ENCODE results near the gene RBMS3. TPM values are rescaled to one million over a fixed set of nuclear protein-coding genes. Genes with fewer than 3 reads are reported as not detected.

Gene RBMS3
- total RNA-seq, 4 donors from 2014 or later, result 2.8 to 77.6 (median 13.7) TPM

DNA sequence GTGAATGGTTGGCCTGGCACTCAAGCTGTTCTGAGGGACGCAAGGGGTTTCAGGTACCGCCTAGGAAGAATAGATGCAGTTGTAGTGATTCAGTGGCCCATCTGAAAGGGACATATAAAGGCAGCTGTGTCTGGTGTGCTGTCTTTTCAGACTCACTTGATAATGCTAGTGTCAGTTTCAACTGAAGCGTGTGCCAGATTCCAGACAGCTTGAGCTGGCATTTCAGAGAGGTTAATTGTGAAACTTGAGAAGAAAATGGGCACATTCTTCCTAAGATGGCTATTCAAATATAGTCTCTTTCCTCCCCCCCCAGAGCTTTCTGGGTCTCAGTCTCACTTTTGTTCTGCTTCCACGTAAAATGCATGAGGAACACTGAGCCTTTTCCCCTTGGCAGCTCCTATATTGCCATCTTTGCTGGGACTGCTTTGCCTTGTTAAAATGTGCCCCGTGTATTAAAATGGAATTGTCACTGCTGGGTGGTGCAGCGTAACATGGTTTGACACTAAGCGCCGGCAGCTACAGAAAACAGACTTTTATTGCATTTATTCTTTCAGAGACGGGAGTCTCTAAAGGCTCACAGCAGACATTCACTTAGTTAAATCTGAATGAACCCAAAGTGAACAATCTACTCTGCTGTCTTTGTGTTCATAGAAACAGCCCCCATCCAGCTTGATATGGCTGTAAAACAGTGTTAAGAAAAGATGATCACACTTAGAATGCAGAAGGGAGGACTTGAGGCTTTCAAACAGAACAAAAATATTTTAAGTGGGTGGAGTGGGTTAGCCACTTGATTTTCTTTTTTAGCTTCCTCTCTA lies 478.7 kb downstream of the RBMS3 start:
- Histone ChIP-seq H3K9me3 (no peaks in the 10 kb centered on the region), H3K36me3 (no peaks in the 10 kb centered on the region), H3K4me3 (no peak overlapping the region), H3K27me3 (no peaks in the 10 kb centered on the region), H3K27ac (peak overlapping the region; percentile 2 to 63 (median 42)), H3K4me1 (no peaks in the 10 kb centered on the region)
- no peak for DNase-seq
- TF ChIP-seq, protein P1, sequence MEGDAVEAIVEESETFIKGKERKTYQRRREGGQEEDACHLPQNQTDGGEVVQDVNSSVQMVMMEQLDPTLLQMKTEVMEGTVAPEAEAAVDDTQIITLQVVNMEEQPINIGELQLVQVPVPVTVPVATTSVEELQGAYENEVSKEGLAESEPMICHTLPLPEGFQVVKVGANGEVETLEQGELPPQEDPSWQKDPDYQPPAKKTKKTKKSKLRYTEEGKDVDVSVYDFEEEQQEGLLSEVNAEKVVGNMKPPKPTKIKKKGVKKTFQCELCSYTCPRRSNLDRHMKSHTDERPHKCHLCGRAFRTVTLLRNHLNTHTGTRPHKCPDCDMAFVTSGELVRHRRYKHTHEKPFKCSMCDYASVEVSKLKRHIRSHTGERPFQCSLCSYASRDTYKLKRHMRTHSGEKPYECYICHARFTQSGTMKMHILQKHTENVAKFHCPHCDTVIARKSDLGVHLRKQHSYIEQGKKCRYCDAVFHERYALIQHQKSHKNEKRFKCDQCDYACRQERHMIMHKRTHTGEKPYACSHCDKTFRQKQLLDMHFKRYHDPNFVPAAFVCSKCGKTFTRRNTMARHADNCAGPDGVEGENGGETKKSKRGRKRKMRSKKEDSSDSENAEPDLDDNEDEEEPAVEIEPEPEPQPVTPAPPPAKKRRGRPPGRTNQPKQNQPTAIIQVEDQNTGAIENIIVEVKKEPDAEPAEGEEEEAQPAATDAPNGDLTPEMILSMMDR (IDR thresholded peaks at IDR 0.05), result no peak
- no peak for TF ChIP-seq POLR2A (IDR thresholded peaks at IDR 0.05)

DNA sequence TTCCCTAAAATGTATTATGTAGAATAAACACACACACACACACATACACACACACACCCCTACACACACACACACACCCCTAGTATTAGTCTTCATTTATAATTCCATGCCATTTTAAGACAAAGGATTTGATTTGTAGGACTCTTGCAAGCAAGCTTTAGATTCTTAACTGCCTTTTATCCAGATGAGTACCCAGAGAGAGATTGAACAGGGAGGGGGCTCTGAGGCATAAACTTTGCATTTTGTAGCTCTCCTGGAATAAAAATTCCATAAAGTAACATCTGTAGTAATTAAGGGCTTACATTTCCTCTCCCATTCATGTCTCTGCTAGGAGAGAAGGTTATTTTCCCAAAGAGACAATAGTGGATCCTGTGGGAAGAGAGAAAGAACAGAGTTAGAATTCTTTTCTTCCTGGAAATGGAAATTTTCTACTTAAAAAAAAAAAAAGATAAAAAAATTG lies 479.4 kb downstream of the RBMS3 start:
- Histone ChIP-seq H3K9me3 (no peaks in the 10 kb centered on the region), H3K27ac (peak overlapping the region in 2 of 4 donors; percentile 40 to 63), H3K4me1 (no peaks in the 10 kb centered on the region), H3K27me3 (no peaks in the 10 kb centered on the region), H3K36me3 (no peaks in the 10 kb centered on the region), H3K4me3 (no peak overlapping the region)
- no peak for DNase-seq
- no peak for TF ChIP-seq POLR2A (IDR thresholded peaks at IDR 0.05)
- TF ChIP-seq, protein P1 (IDR thresholded peaks at IDR 0.05), result no peak

DNA sequence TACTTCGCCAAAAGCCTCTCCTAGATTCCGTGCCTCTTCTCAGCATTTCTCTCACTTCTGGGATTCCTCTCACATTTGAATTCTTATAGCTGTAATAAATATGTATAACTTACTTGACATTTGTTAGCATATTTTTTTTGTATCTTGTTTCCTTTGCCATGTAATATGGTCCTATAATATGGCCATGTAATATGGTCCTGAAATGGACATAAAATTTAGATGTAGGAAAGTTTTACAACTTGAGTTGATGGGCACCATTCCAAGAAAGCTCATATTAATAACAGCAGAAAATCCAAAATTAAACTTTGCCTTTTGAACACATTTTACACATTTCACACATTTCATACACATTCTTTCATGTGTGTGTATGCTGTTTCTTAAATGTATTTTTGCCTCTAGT lies 480.6 kb downstream of the RBMS3 start:
- DNase-seq, result no peak
- no peak for TF ChIP-seq POLR2A (IDR thresholded peaks at IDR 0.05)
- TF ChIP-seq, protein P1 (IDR thresholded peaks at IDR 0.05), result no peak
- Histone ChIP-seq H3K27ac (no peak overlapping the region), H3K36me3 (no peaks in the 10 kb centered on the region), H3K27me3 (no peaks in the 10 kb centered on the region), H3K4me3 (no peak overlapping the region), H3K4me1 (no peaks in the 10 kb centered on the region), H3K9me3 (no peaks in the 10 kb centered on the region)

DNA sequence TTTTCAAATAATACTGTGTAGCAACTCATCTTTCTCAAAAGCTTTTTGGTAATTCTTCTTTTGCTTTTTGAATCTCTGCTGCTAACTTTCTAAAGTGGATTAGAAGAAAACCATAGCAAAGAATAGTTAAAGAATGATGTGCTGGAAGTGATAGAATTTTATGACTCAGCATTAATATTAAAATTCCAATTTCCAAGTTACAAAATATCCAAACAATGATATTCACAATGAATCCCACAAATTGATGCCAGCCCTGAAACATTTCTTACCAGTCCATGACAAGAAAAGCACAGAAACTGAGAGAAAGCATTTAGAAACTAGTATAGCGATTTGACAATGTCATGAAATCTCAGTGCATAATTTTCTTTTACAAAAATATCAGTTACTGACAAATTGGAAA lies 482.2 kb downstream of the RBMS3 start:
- Histone ChIP-seq H3K36me3 (no peaks in the 10 kb centered on the region), H3K4me3 (no peak overlapping the region), H3K27me3 (no peaks in the 10 kb centered on the region), H3K27ac (no peak overlapping the region), H3K9me3 (no peaks in the 10 kb centered on the region), H3K4me1 (no peaks in the 10 kb centered on the region)
- no peak for DNase-seq
- TF ChIP-seq POLR2A (IDR thresholded peaks at IDR 0.05), result no peak
- TF ChIP-seq, protein P1 (IDR thresholded peaks at IDR 0.05), result no peak

DNA sequence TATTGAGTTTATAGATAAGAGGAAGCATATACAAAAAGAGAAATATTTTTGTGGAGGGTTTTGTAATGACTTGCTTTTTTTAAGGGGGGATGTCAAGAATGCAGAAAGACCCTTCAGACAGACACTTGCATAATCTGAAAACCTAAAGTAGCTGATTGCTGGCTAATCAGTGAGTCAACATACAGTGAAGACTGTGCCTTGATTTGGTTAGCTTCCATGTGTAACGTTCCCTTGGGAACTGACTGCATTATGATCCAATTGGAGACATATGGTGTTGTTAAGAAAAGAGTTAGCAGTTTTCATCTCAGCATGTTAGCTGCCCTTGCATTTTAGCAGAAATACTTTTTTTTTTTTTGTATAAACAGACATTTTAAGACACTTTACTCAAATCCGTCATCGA lies 483.2 kb downstream of the RBMS3 start:
- no peak overlapping the region for H3K27ac ChIP-seq
- no peaks in the 10 kb centered on the region for H3K27me3 ChIP-seq
- no peaks in the 10 kb centered on the region for H3K4me1 ChIP-seq
- H3K9me3 ChIP-seq, result no peaks in the 10 kb centered on the region
- no peak for DNase-seq
- no peak overlapping the region for H3K4me3 ChIP-seq
- TF ChIP-seq POLR2A (IDR thresholded peaks at IDR 0.05), result no peak
- TF ChIP-seq, protein P1 (IDR thresholded peaks at IDR 0.05), result no peak
- no peaks in the 10 kb centered on the region for H3K36me3 ChIP-seq
